Measurements from ENCODE around the gene BCAS3. TPM values are rescaled to one million over a fixed set of nuclear protein-coding genes. Genes with fewer than 3 reads are reported as not detected.
A peak's percentile ranks its signal among the peaks of the same experiment; 100 is the strongest.
"Not testable (repeated sequence)": the region's sequence is repeated elsewhere in the genome, so short reads cannot be mapped to it uniquely, and the experiment has no call there.

The BCAS3 gene
- total RNA-seq, 2 donors from 2014 or later = 28.0 to 37.7 TPM

DNA sequence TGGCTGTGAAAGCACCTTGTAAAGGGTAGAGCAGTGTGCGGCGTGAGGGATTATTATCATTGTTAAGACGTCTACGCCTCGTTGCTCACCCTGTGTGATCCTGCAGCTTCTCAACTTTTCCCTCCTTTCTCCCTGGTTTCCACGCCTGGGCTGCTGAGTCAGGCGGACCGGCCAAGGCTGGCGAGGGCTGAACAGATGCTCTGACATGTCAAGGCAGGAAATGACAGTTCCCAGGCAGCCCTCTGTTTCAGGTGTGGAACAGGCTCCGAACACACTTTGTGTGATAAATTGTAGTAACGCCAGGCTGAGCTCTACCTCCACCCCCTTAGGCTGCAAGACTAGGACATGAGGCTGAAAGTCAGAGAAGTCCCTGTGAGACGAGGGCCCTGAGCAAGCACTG, 676.0 kb downstream of the BCAS3 start:
- H3K36me3 ChIP-seq (ENCODE audit: control insufficient read depth, insufficient read depth, low read length) = no peaks in the 10 kb centered on the region
- 92 to 100% methylated on average over 5 to 12 of the region's 12 CpGs for WGBS, 2 experiments (ENCODE audit: insufficient coverage in 1 of 2, insufficient read length in 1 of 2)
- H3K9ac ChIP-seq (ENCODE audit: extremely low read depth, low read length, poor library complexity, severe bottlenecking) = no peak overlapping the region
- TF ChIP-seq CTCF (conservative IDR thresholded peaks at IDR 0.05) = no peak
- H3K27ac ChIP-seq (ENCODE audit: low read depth, low read length) = no peak overlapping the region
- Mint-ChIP-seq H3K36me3 (ENCODE audit: low read depth) (no peaks in the 10 kb centered on the region), H3K27me3 (ENCODE audit: insufficient read depth) (no peaks in the 10 kb centered on the region), H3K27ac (no peak overlapping the region), H3K9me3 (no peaks in the 10 kb centered on the region), H3K4me3 (no peak overlapping the region), H3K4me1 (peaks cover 38% of the 10 kb centered on the region)
- H3K27me3 ChIP-seq (ENCODE audit: control insufficient read depth, insufficient read depth, low read length, poor library complexity, severe bottlenecking) = no peaks in the 10 kb centered on the region
- no peak overlapping the region for H3K4me3 ChIP-seq (ENCODE audit: low read length)
- no peaks in the 10 kb centered on the region for H3K9me3 ChIP-seq (ENCODE audit: control insufficient read depth, low read length)
- peaks cover 9% of the 10 kb centered on the region for H3K4me1 ChIP-seq (ENCODE audit: control insufficient read depth, insufficient read depth, low read length)
- no peak for DNase-seq

GRCh38 chr17:61354895-61355874, 677.5 kb downstream of the BCAS3 start:
- WGBS, 2 experiments (ENCODE audit: insufficient coverage in 1 of 2, insufficient read length in 1 of 2) = 83 to 91% methylated on average over 7 to 10 of the region's 10 CpGs
- Histone ChIP-seq H3K4me3 (ENCODE audit: low read length) (no peak overlapping the region), H3K9ac (ENCODE audit: extremely low read depth, low read length, poor library complexity, severe bottlenecking) (no peak overlapping the region), H3K27me3 (ENCODE audit: control insufficient read depth, insufficient read depth, low read length, poor library complexity, severe bottlenecking) (no peaks in the 10 kb centered on the region), H3K36me3 (ENCODE audit: control insufficient read depth, insufficient read depth, low read length) (no peaks in the 10 kb centered on the region), H3K4me1 (ENCODE audit: control insufficient read depth, insufficient read depth, low read length) (peaks cover 9% of the 10 kb centered on the region), H3K9me3 (ENCODE audit: control insufficient read depth, low read length) (no peaks in the 10 kb centered on the region), H3K27ac (ENCODE audit: low read depth, low read length) (no peak overlapping the region)
- Mint-ChIP-seq H3K4me1 (peaks cover 49% of the 10 kb centered on the region), H3K9me3 (no peaks in the 10 kb centered on the region), H3K36me3 (ENCODE audit: low read depth) (no peaks in the 10 kb centered on the region), H3K27ac (no peak overlapping the region), H3K27me3 (ENCODE audit: insufficient read depth) (no peaks in the 10 kb centered on the region), H3K4me3 (no peak overlapping the region)
- peak; percentile 45 for TF ChIP-seq CTCF (conservative IDR thresholded peaks at IDR 0.05)
- DNase-seq = peak; percentile 85

DNA sequence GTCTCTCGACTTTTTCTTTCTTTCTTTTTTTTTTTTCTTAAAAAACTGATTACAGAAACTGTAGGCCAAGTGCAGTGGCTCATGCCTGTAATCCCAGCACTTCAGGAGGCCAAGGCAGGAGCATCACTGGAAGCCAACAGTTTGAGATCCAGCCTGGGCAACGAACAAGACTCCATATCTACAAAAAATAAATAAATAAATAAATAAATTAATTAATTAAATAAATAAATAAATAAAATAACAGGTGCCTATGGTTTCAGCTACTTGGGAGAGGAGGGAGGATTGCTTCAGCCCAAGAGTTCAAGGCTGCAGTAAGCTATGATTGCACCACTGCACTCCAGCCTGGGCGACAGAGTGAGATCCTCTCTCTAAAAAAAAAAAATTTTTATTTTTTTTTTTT, 679.4 kb downstream of the BCAS3 start:
- not testable (repeated sequence) for H3K27me3 ChIP-seq (ENCODE audit: control insufficient read depth, insufficient read depth, low read length, poor library complexity, severe bottlenecking); H3K27ac ChIP-seq (ENCODE audit: low read depth, low read length); H3K4me3 Mint-ChIP-seq; H3K9me3 ChIP-seq (ENCODE audit: control insufficient read depth, low read length); H3K36me3 Mint-ChIP-seq (ENCODE audit: low read depth); H3K36me3 ChIP-seq (ENCODE audit: control insufficient read depth, insufficient read depth, low read length); H3K27me3 Mint-ChIP-seq (ENCODE audit: insufficient read depth); H3K27ac Mint-ChIP-seq; H3K9ac ChIP-seq (ENCODE audit: extremely low read depth, low read length, poor library complexity, severe bottlenecking); H3K4me1 ChIP-seq (ENCODE audit: control insufficient read depth, insufficient read depth, low read length); H3K9me3 Mint-ChIP-seq; H3K4me3 ChIP-seq (ENCODE audit: low read length); DNase-seq
- peaks cover 52% of the 10 kb centered on the region for H3K4me1 Mint-ChIP-seq
- 95% methylated on average over 2 of the region's 3 CpGs; no CpG with 5 or more reads in 1 of the 2 experiments for WGBS, 2 experiments (ENCODE audit: insufficient coverage in 1 of 2, insufficient read length in 1 of 2)

GRCh38 chr17:61359513-61359912, 681.9 kb downstream of the BCAS3 start:
- H3K9me3 ChIP-seq (ENCODE audit: control insufficient read depth, low read length); H3K27ac ChIP-seq (ENCODE audit: low read depth, low read length); H3K4me1 ChIP-seq (ENCODE audit: control insufficient read depth, insufficient read depth, low read length); DNase-seq; H3K27ac Mint-ChIP-seq; H3K9me3 Mint-ChIP-seq; H3K36me3 ChIP-seq (ENCODE audit: control insufficient read depth, insufficient read depth, low read length); H3K4me3 Mint-ChIP-seq; H3K36me3 Mint-ChIP-seq (ENCODE audit: low read depth); H3K4me3 ChIP-seq (ENCODE audit: low read length); H3K9ac ChIP-seq (ENCODE audit: extremely low read depth, low read length, poor library complexity, severe bottlenecking): not testable (repeated sequence)
- H3K27me3 ChIP-seq (ENCODE audit: control insufficient read depth, insufficient read depth, low read length, poor library complexity, severe bottlenecking) = peaks cover 15% of the 10 kb centered on the region
- WGBS, 2 experiments (ENCODE audit: insufficient coverage in 1 of 2, insufficient read length in 1 of 2) = 87 to 91% methylated on average over 7 to 9 of the region's 9 CpGs
- H3K4me1 Mint-ChIP-seq = peaks cover 40% of the 10 kb centered on the region
- peaks cover 16% of the 10 kb centered on the region for H3K27me3 Mint-ChIP-seq (ENCODE audit: insufficient read depth)
